Mucosa of rectum (tissue), 2 donors: ENCODE measurements around the gene DPYD.

Experiments used
- H3K27ac ChIP-seq, 2 donors: one replicate each; pipeline ENCODE4 v1.7.0; 2013; ENCODE audit warnings: inconsistent platforms in 2 of 2, low read depth in 2 of 2, low read length in 2 of 2
- H3K27me3 ChIP-seq, 2 donors: one replicate each; pipeline ENCODE4 v1.7.0; 2013; ENCODE audit warnings: low read length in 2 of 2; ENCODE audit not compliant: control insufficient read depth in 2 of 2, insufficient read depth in 2 of 2
- H3K36me3 ChIP-seq, 2 donors: one replicate each; pipeline ENCODE4 v1.7.0; 2013; ENCODE audit warnings: low read length in 2 of 2; ENCODE audit not compliant: control insufficient read depth in 2 of 2, insufficient read depth in 2 of 2
- H3K4me1 ChIP-seq, 2 donors: one replicate each; pipeline ENCODE4 v1.7.0; 2013; ENCODE audit warnings: low read length in 2 of 2, mild to moderate bottlenecking in 1 of 2; ENCODE audit not compliant: control insufficient read depth in 2 of 2, insufficient read depth in 2 of 2
- H3K4me3 ChIP-seq, 2 donors: one replicate each; pipeline ENCODE4 v1.7.0; 2013; ENCODE audit warnings: low read length in 2 of 2
- H3K9ac ChIP-seq, 2 donors: one replicate each; pipeline ENCODE4 v1.7.0; 2013; ENCODE audit warnings: low read length in 2 of 2, low read depth in 1 of 2, mild to moderate bottlenecking in 1 of 2
- H3K9me3 ChIP-seq, 2 donors: one replicate each; pipeline ENCODE4 v1.7.0; 2013; ENCODE audit warnings: low read length in 2 of 2; ENCODE audit not compliant: control insufficient read depth in 2 of 2
- donor health status: healthy.
- donor health status: Normal muscosa, but diverticular disease.

The DPYD gene

GRCh38 chr1:97308131-97308530, 612.7 kb downstream of the DPYD start:
- H3K27ac ChIP-seq = no peak overlapping the region
- H3K4me3 ChIP-seq = no peak overlapping the region
- H3K9me3 ChIP-seq = no peaks in the 10 kb centered on the region
- no peaks in the 10 kb centered on the region for H3K27me3 ChIP-seq
- H3K9ac ChIP-seq = no peak overlapping the region
- H3K4me1 ChIP-seq = no peaks in the 10 kb centered on the region
- H3K36me3 ChIP-seq = no peaks in the 10 kb centered on the region

- no peaks in the 10 kb centered on the region for H3K36me3 ChIP-seq
- H3K4me3 ChIP-seq = no peak overlapping the region
- H3K9ac ChIP-seq = no peak overlapping the region
- no peaks in the 10 kb centered on the region for H3K27me3 ChIP-seq
- H3K9me3 ChIP-seq = no peaks in the 10 kb centered on the region
- H3K27ac ChIP-seq = no peak overlapping the region
- no peaks in the 10 kb centered on the region for H3K4me1 ChIP-seq
Measured at GRCh38 chr1:97307568-97307967, 613.3 kb downstream of the DPYD start.

- H3K27ac ChIP-seq = no peak overlapping the region
- H3K9me3 ChIP-seq = no peaks in the 10 kb centered on the region
- H3K27me3 ChIP-seq = no peaks in the 10 kb centered on the region
- no peaks in the 10 kb centered on the region for H3K4me1 ChIP-seq
- H3K9ac ChIP-seq = no peak overlapping the region
- H3K4me3 ChIP-seq = no peak overlapping the region
- H3K36me3 ChIP-seq = no peaks in the 10 kb centered on the region
Measured at GRCh38 chr1:97307151-97307550, 613.7 kb downstream of the DPYD start.

GRCh38 chr1:97306504-97306903, 614.3 kb downstream of the DPYD start:
- Histone ChIP-seq H3K4me1 (no peaks in the 10 kb centered on the region), H3K9ac (no peak overlapping the region), H3K27me3 (no peaks in the 10 kb centered on the region), H3K27ac (no peak overlapping the region), H3K4me3 (no peak overlapping the region), H3K9me3 (no peaks in the 10 kb centered on the region), H3K36me3 (no peaks in the 10 kb centered on the region)

GRCh38 chr1:97304366-97304765, 616.5 kb downstream of the DPYD start:
- Histone ChIP-seq H3K4me1 (no peaks in the 10 kb centered on the region), H3K9me3 (no peaks in the 10 kb centered on the region), H3K27me3 (no peaks in the 10 kb centered on the region), H3K36me3 (no peaks in the 10 kb centered on the region), H3K9ac (no peak overlapping the region), H3K27ac (no peak overlapping the region), H3K4me3 (no peak overlapping the region)

GRCh38 chr1:97298966-97299365, 621.9 kb downstream of the DPYD start:
- Histone ChIP-seq H3K27me3 (no peaks in the 10 kb centered on the region), H3K27ac (no peak overlapping the region), H3K9me3 (no peaks in the 10 kb centered on the region), H3K4me1 (no peaks in the 10 kb centered on the region), H3K9ac (no peak overlapping the region), H3K4me3 (no peak overlapping the region), H3K36me3 (no peaks in the 10 kb centered on the region)

GRCh38 chr1:97297611-97298010, 623.2 kb downstream of the DPYD start:
- H3K4me3 ChIP-seq = no peak overlapping the region
- H3K36me3 ChIP-seq = no peaks in the 10 kb centered on the region
- no peak overlapping the region for H3K27ac ChIP-seq
- H3K9ac ChIP-seq = no peak overlapping the region
- no peaks in the 10 kb centered on the region for H3K27me3 ChIP-seq
- H3K9me3 ChIP-seq = no peaks in the 10 kb centered on the region
- H3K4me1 ChIP-seq = no peaks in the 10 kb centered on the region

- no peak overlapping the region for H3K27ac ChIP-seq
- no peak overlapping the region for H3K9ac ChIP-seq
- no peaks in the 10 kb centered on the region for H3K4me1 ChIP-seq
- no peaks in the 10 kb centered on the region for H3K27me3 ChIP-seq
- H3K36me3 ChIP-seq = no peaks in the 10 kb centered on the region
- no peak overlapping the region for H3K4me3 ChIP-seq
- no peaks in the 10 kb centered on the region for H3K9me3 ChIP-seq
Measured at GRCh38 chr1:97281962-97282361, 638.9 kb downstream of the DPYD start.

GRCh38 chr1:97277891-97278654, 642.8 kb downstream of the DPYD start:
- H3K9ac ChIP-seq = no peak overlapping the region
- H3K9me3 ChIP-seq = no peaks in the 10 kb centered on the region
- H3K4me1 ChIP-seq = no peaks in the 10 kb centered on the region
- H3K4me3 ChIP-seq = no peak overlapping the region
- H3K27ac ChIP-seq = no peak overlapping the region
- H3K27me3 ChIP-seq = no peaks in the 10 kb centered on the region
- no peaks in the 10 kb centered on the region for H3K36me3 ChIP-seq

- no peak overlapping the region for H3K4me3 ChIP-seq
- H3K9me3 ChIP-seq = no peaks in the 10 kb centered on the region
- H3K27ac ChIP-seq = no peak overlapping the region
- no peaks in the 10 kb centered on the region for H3K36me3 ChIP-seq
- no peaks in the 10 kb centered on the region for H3K27me3 ChIP-seq
- no peak overlapping the region for H3K9ac ChIP-seq
- H3K4me1 ChIP-seq = no peaks in the 10 kb centered on the region
Measured at GRCh38 chr1:97271916-97272788, 648.7 kb downstream of the DPYD start.
